DOHH2 (cell line): ENCODE measurements around the gene TRPC4AP.

ENCODE experiments used
- H3F3A ChIP-seq: fragments of 200-600 bp; sonication (generic), shearing (Covaris generic); 2 replicates; pipeline ENCODE4 v1.6.0; 2016; ENCODE audit warnings: antibody characterized with exemption, mild to moderate bottlenecking; ENCODE audit not compliant: control insufficient read depth, insufficient read depth
- H3K27ac ChIP-seq: fragments of 200-600 bp; sonication (generic); 2 replicates; pipeline ENCODE4 v1.5.1; 2014; ENCODE audit warnings: low read depth, mild to moderate bottlenecking, low read length, moderate library complexity
- H3K27me3 ChIP-seq: fragments of 200-600 bp; sonication (generic); 2 replicates; pipeline ENCODE4 v1.6.1; 2014; ENCODE audit warnings: mild to moderate bottlenecking, low read length, mixed read lengths; ENCODE audit not compliant: control insufficient read depth
- H3K36me3 ChIP-seq: fragments of 200-600 bp; sonication (generic); 2 replicates; pipeline ENCODE4 v1.6.1; 2014; ENCODE audit warnings: mild to moderate bottlenecking, low read length, moderate library complexity, mixed read lengths; ENCODE audit not compliant: control insufficient read depth
- H3K4me1 ChIP-seq: fragments of 200-600 bp; sonication (generic); 2 replicates; pipeline ENCODE4 v1.6.1; 2014; ENCODE audit warnings: mild to moderate bottlenecking, low read length, mixed read lengths; ENCODE audit not compliant: control insufficient read depth
- H3K4me2 ChIP-seq: fragments of 200-600 bp; sonication (generic); 2 replicates; pipeline ENCODE4 v1.6.0; 2014; ENCODE audit warnings: mild to moderate bottlenecking, low read length, moderate library complexity
- H3K4me3 ChIP-seq: fragments of 200-600 bp; sonication (generic); 2 replicates; pipeline ENCODE4 v1.5.1; 2014; ENCODE audit warnings: mild to moderate bottlenecking, low read length, mixed read lengths
- H3K79me2 ChIP-seq: fragments of 200-600 bp; sonication (generic); 2 replicates; pipeline ENCODE4 v1.6.1; 2014; ENCODE audit warnings: mild to moderate bottlenecking, low read length, mixed read lengths; ENCODE audit not compliant: control insufficient read depth
- H3K9me2 ChIP-seq: fragments of 200-600 bp; sonication (generic); replicated peaks from 2 replicates; pipeline ENCODE4 v1.6.1; 2014; ENCODE audit warnings: mild to moderate bottlenecking, low read length, mixed read lengths; ENCODE audit not compliant: control insufficient read depth
- H3K9me3 ChIP-seq: fragments of 200-600 bp; sonication (generic); 2 replicates; pipeline ENCODE4 v1.6.1; 2014; ENCODE audit warnings: antibody characterized with exemption, low read length, mixed read lengths; ENCODE audit not compliant: control insufficient read depth, insufficient read depth
- H4K20me1 ChIP-seq: fragments of 200-600 bp; sonication (generic); 2 replicates; pipeline ENCODE4 v1.6.0; 2014; ENCODE audit warnings: low read depth, mild to moderate bottlenecking, antibody characterized with exemption, low read length, moderate library complexity; ENCODE audit not compliant: control insufficient read depth, insufficient read depth
- EZH2phosphoT487 ChIP-seq: fragments of 200-600 bp; sonication (generic); IDR thresholded peaks from 2 replicates; pipeline ENCODE4 v1.6.1; 2017; ENCODE audit warnings: borderline replicate concordance, mild to moderate bottlenecking, antibody characterized with exemption, low read length, moderate library complexity, mixed read lengths
- TF ChIP-seq, protein P1 (sequence below): fragments of 200-600 bp; sonication (generic); IDR thresholded peaks from one replicate; pipeline ENCODE4 v1.5.1; 2014; ENCODE audit warnings: antibody characterized with exemption, mild to moderate bottlenecking, low read depth, low read length; ENCODE audit not compliant: poor library complexity, severe bottlenecking

Gene TRPC4AP

DNA sequence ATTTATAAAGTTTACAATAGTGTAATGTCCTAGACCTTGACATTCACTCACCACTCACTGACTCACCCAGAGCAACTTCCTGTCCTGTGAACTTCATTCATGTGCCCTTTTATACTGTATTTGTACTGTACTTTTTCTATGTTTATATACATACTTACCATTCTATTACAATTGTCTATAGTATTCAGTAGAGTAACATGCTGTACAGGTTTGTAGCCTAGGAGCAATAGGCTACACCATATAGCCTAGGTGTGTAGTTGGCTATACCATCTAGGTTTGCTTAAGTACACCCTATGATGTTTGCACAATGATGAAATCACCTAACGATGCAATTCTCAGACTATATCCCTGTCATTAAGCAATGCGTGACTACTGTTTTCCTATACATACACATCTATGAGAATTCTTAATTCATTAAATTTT, 37.1 kb upstream of the TRPC4AP start:
- H3K4me2 ChIP-seq, result no peak overlapping the region

DNA sequence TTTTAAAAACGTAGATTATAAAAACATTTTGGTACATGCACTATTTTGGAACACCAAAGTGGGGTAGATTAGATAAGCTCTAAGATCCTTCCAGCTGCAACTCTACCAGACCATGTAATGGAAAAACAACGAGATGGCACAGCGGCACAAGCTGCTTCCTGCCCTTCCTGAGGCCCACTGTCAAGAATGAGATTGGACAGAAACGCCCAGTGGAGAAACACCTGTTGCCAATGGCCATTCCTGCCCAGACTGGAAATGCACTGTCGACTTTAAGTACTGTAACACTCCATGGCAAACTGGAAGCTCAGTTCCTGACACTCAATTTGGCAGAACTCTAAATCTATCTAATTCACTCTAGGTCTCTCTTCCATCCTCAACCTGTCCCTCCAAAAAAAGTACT, 33.1 kb upstream of the TRPC4AP start:
- no peak overlapping the region for H3K4me2 ChIP-seq
- no peaks in the 10 kb centered on the region for H3K9me3 ChIP-seq
- peaks cover 22% of the 10 kb centered on the region for H3K36me3 ChIP-seq
- H3K4me3 ChIP-seq, result no peak overlapping the region
- no peaks in the 10 kb centered on the region for H3K9me2 ChIP-seq
- no peaks in the 10 kb centered on the region for H3K4me1 ChIP-seq
- TF ChIP-seq, protein P1, sequence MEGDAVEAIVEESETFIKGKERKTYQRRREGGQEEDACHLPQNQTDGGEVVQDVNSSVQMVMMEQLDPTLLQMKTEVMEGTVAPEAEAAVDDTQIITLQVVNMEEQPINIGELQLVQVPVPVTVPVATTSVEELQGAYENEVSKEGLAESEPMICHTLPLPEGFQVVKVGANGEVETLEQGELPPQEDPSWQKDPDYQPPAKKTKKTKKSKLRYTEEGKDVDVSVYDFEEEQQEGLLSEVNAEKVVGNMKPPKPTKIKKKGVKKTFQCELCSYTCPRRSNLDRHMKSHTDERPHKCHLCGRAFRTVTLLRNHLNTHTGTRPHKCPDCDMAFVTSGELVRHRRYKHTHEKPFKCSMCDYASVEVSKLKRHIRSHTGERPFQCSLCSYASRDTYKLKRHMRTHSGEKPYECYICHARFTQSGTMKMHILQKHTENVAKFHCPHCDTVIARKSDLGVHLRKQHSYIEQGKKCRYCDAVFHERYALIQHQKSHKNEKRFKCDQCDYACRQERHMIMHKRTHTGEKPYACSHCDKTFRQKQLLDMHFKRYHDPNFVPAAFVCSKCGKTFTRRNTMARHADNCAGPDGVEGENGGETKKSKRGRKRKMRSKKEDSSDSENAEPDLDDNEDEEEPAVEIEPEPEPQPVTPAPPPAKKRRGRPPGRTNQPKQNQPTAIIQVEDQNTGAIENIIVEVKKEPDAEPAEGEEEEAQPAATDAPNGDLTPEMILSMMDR, result no peak
- no peaks in the 10 kb centered on the region for H4K20me1 ChIP-seq
- no peaks in the 10 kb centered on the region for H3K79me2 ChIP-seq
- H3K27ac ChIP-seq, result no peak overlapping the region
- H3F3A ChIP-seq, result no peaks in the 10 kb centered on the region
- H3K27me3 ChIP-seq, result no peaks in the 10 kb centered on the region

More for the DNA sequence above, 37.1 kb upstream of the TRPC4AP start:
- Histone ChIP-seq H3K36me3 (peaks cover 23% of the 10 kb centered on the region), H3K9me3 (no peaks in the 10 kb centered on the region), H3K4me1 (no peaks in the 10 kb centered on the region), H3K79me2 (no peaks in the 10 kb centered on the region), H3K4me3 (no peak overlapping the region), H4K20me1 (no peaks in the 10 kb centered on the region), H3K9me2 (no peaks in the 10 kb centered on the region), H3F3A (no peaks in the 10 kb centered on the region), H3K27ac (no peak overlapping the region), H3K27me3 (no peaks in the 10 kb centered on the region)
- TF ChIP-seq, protein P1, result no peak
- no peak for TF ChIP-seq EZH2phosphoT487

DNA sequence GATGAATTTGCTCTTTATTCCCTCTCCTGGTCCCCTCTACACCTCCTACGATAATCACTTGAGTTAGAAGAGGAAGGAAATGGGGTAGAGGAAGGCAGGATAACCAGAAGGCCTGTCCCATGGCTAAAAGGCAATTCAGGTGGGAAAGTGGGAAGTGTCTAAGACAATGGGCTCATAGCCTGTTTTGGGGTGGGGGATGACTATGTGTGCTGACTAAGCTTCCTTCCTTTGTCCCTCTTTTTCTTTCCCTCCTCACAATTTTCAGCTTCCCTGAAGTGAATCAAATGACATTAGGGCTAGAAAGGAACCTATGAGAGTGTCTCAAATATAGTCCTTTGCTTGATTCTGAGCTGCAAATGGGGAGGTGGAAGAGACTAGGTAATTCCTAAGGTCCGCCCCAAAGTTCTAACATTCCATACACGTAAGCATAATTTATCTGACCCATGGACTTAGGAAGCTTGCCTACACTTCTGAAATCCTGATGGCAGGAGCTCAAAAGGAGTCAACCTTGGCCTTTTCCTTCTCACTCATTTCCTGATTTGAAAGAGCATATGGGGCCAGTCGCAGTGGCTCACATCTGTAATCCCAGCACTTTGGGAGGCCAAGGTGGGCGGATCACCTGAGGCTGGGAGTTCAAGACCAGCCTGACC, 30.3 kb upstream of the TRPC4AP start:
- H3K27me3 ChIP-seq, result no peaks in the 10 kb centered on the region
- H3K9me3 ChIP-seq, result no peaks in the 10 kb centered on the region
- no peaks in the 10 kb centered on the region for H3K79me2 ChIP-seq
- H3K9me2 ChIP-seq, result no peaks in the 10 kb centered on the region
- no peak for TF ChIP-seq EZH2phosphoT487
- TF ChIP-seq, protein P1, result no peak
- no peak overlapping the region for H3K27ac ChIP-seq
- H4K20me1 ChIP-seq, result no peaks in the 10 kb centered on the region
- no peak overlapping the region for H3K4me2 ChIP-seq
- H3K4me1 ChIP-seq, result no peaks in the 10 kb centered on the region
- no peaks in the 10 kb centered on the region for H3F3A ChIP-seq
- peaks cover 22% of the 10 kb centered on the region for H3K36me3 ChIP-seq
- H3K4me3 ChIP-seq, result no peak overlapping the region
